ENCODE data around the gene BATF. TPM values are rescaled to one million over a fixed set of nuclear protein-coding genes. Genes with fewer than 3 reads are reported as not detected.
A peak's percentile ranks its signal among the peaks of the same experiment; 100 is the strongest.

The BATF gene
- total RNA-seq, 2 experiments from 2014 or later: 46.4 to 47.0 TPM

GRCh38 chr14:75521415-75522199, 662 bp upstream of the BATF start:
- POLR2A ChIA-PET: interaction anchor here (0.6 to 12.4 kb wide), 12 partner anchors 12 to 371 kb away, joined by 3 to 117 read pairs (median 6); no protein-coding TSS in a partner anchor
- Mint-ChIP-seq H3K9me3 (no peaks in the 10 kb centered on the region), H3K27me3 (no peaks in the 10 kb centered on the region), H3K4me3 (peak overlapping the region; percentile 90), H3K27ac (peak overlapping the region; percentile 98), H3K36me3 (ENCODE audit: low read depth) (peaks cover 34% of the 10 kb centered on the region), H3K4me1 (ENCODE audit: low read depth) (peaks cover 54% of the 10 kb centered on the region)
- TF ChIP-seq CTCF (IDR thresholded peaks at IDR 0.05): no peak
- ATAC-seq (peak; percentile 40), DNase-seq (peak; percentile 31)
- intact Hi-C loops (cut with micrococcal nuclease): loop anchor here (1.0 to 2.0 kb wide), 2 partner anchors 21 to 40 kb away; no protein-coding TSS in a partner anchor
- CTCF ChIA-PET: interaction anchor here (0.6 to 9.3 kb wide), 11 partner anchors 18 to 218 kb away, joined by 3 to 87 read pairs (median 3); no protein-coding TSS in a partner anchor

- POLR2A ChIA-PET: interaction anchor here (0.6 to 12.4 kb wide), 17 partner anchors 9 to 264 kb away, joined by 3 to 117 read pairs (median 5); no protein-coding TSS in a partner anchor
- no peaks in the 10 kb centered on the region for H3K9me3 Mint-ChIP-seq
- intact Hi-C loops (cut with micrococcal nuclease): loop anchor here (1.0 to 2.0 kb wide), 2 partner anchors 20 to 38 kb away; no protein-coding TSS in a partner anchor
- H3K27me3 Mint-ChIP-seq: no peaks in the 10 kb centered on the region
- CTCF ChIA-PET: interaction anchor here (0.8 to 9.3 kb wide), 9 partner anchors 9 to 219 kb away, joined by 3 to 87 read pairs (median 9); partner anchors contain the start of gene FLVCR2
- peak overlapping the region; percentile 98 for H3K27ac Mint-ChIP-seq
- DNase-seq (no peak), ATAC-seq (no peak)
- TF ChIP-seq CTCF (IDR thresholded peaks at IDR 0.05): no peak
- peaks cover 64% of the 10 kb centered on the region for H3K4me1 Mint-ChIP-seq (ENCODE audit: low read depth)
- H3K36me3 Mint-ChIP-seq (ENCODE audit: low read depth): peaks cover 46% of the 10 kb centered on the region
- peak overlapping the region; percentile 90 for H3K4me3 Mint-ChIP-seq
Measured at GRCh38 chr14:75522983-75523318, 682 bp downstream of the BATF start.

- intact Hi-C loops (cut with micrococcal nuclease): loop anchor here (2.0 kb wide), 1 partner anchor 19 kb away; no protein-coding TSS in a partner anchor
- ATAC-seq (no peak), DNase-seq (no peak)
- peaks cover 71% of the 10 kb centered on the region for H3K4me1 Mint-ChIP-seq (ENCODE audit: low read depth)
- ChIA-PET CTCF (interaction anchor here (1.1 to 9.3 kb wide), 8 partner anchors 10 to 131 kb away, joined by 3 to 87 read pairs (median 6); partner anchors contain the start of gene FLVCR2), POLR2A (interaction anchor here (0.9 to 12.4 kb wide), 8 partner anchors 10 to 265 kb away, joined by 3 to 117 read pairs (median 4); partner anchors contain the start of gene JDP2)
- no peaks in the 10 kb centered on the region for H3K27me3 Mint-ChIP-seq
- H3K36me3 Mint-ChIP-seq (ENCODE audit: low read depth): peaks cover 54% of the 10 kb centered on the region
- H3K4me3 Mint-ChIP-seq: peak overlapping the region; percentile 90
- H3K27ac Mint-ChIP-seq: peak overlapping the region; percentile 98
- TF ChIP-seq CTCF (IDR thresholded peaks at IDR 0.05): no peak
- H3K9me3 Mint-ChIP-seq: no peaks in the 10 kb centered on the region
Measured at GRCh38 chr14:75523771-75524171, 1.5 kb downstream of the BATF start.

DNA sequence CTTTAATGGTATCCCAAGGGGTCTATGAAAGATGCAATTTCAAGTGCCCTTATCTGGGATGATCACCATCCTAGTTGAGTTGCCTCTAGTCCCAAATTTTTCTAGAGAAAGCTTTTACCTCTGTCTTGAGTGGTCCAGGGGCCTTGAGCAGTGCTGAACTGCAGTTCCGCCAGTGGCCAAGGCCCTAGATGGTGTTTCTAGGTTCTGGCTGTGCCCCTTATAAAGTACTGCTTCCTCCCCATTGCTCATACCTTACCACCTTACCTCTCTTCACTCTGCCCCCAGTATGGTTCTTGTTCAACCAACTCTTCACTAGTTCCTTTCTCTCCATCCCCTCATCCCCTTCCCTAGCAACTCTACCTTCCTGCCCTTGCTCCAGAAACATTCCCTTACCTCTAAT, 3.7 kb downstream of the BATF start:
- no peak for ATAC-seq
- Mint-ChIP-seq H3K4me1 (ENCODE audit: low read depth) (peaks cover 64% of the 10 kb centered on the region), H3K27ac (peak overlapping the region; percentile 27), H3K36me3 (ENCODE audit: low read depth) (peaks cover 64% of the 10 kb centered on the region), H3K9me3 (no peaks in the 10 kb centered on the region), H3K27me3 (no peaks in the 10 kb centered on the region), H3K4me3 (peak overlapping the region; percentile 90)
- POLR2A ChIA-PET: interaction anchor here (1.0 to 12.4 kb wide), 3 partner anchors 12 to 40 kb away, joined by 3 to 117 read pairs (median 28); no protein-coding TSS in a partner anchor
- no peak for TF ChIP-seq CTCF (IDR thresholded peaks at IDR 0.05)
- intact Hi-C loops (cut with micrococcal nuclease): no loop called here
- no peak for DNase-seq
- CTCF ChIA-PET: interaction anchor here (0.7 to 3.0 kb wide), 11 partner anchors 8 to 130 kb away, joined by 3 to 11 read pairs (median 4); no protein-coding TSS in a partner anchor

Measured in activated CD8-positive, alpha-beta T cell treated with anti-CD3 and anti-CD28 coated beads for 36 hours (primary cell).